WTC11 (cell line): ENCODE results near the gene C17orf78. TPM values are rescaled to one million over a fixed set of nuclear protein-coding genes. Genes with fewer than 3 reads are reported as not detected.

ENCODE experiments used
- ATAC-seq: fragments of 200-7000 bp; cut with Tn5 transposase; 2 replicates; pipeline ENCODE4 v1.10.0; 2021; ENCODE audit warnings: mild to moderate bottlenecking, moderate library complexity
- CTCF ChIA-PET: fragments of 300-600 bp; sonication (Branson Sonifier 250); formaldehyde crosslinking; loops from one replicate; lab custom pipeline; 2021; ENCODE audit warnings: antibody characterized with exemption; lab: Charles Lee
- POLR2A ChIA-PET: fragments of 350-600 bp; sonication (Branson Sonifier 250); formaldehyde crosslinking; loops from one replicate; lab custom pipeline; 2021; ENCODE audit warnings: antibody characterized with exemption; lab: Charles Lee
- DNase-seq: peaks from one replicate; pipeline ENCODE4 v3.0.0; 2021; ENCODE audit warnings: low spot score
- H3K27ac Mint-ChIP-seq: 2 replicates; pipeline ENCODE4 v1.8.0; 2021; ENCODE audit warnings: mixed read lengths
- H3K27me3 Mint-ChIP-seq: 2 replicates; pipeline ENCODE4 v1.8.0; 2021; ENCODE audit warnings: low read depth, mild to moderate bottlenecking, moderate library complexity, mixed read lengths
- H3K36me3 Mint-ChIP-seq: 2 replicates; pipeline ENCODE4 v1.8.0; 2021; ENCODE audit warnings: mixed read lengths
- H3K4me1 Mint-ChIP-seq: 2 replicates; pipeline ENCODE4 v1.8.0; 2022; ENCODE audit warnings: mixed read lengths
- H3K4me3 Mint-ChIP-seq: 2 replicates; pipeline ENCODE4 v1.8.0; 2021; ENCODE audit warnings: mild to moderate bottlenecking, moderate library complexity, mixed read lengths
- H3K9me3 Mint-ChIP-seq: 2 replicates; pipeline ENCODE4 v1.8.0; 2021; ENCODE audit warnings: mixed read lengths
- ATF1 ChIP-seq: sonication (generic); formaldehyde crosslinking; IDR thresholded peaks from 2 replicates; pipeline ENCODE4 v1.8.1; 2023; ENCODE audit warnings: mild to moderate bottlenecking, moderate library complexity, missing genetic modification reagents
- CREM ChIP-seq: sonication (generic); formaldehyde crosslinking; IDR thresholded peaks from 2 replicates; pipeline ENCODE4 v1.8.1; 2022; ENCODE audit warnings: mild to moderate bottlenecking, missing genetic modification reagents, moderate library complexity
- IRF2 ChIP-seq: sonication (generic); formaldehyde crosslinking; IDR thresholded peaks from 2 replicates; pipeline ENCODE4 v1.8.0; 2022; ENCODE audit warnings: low read depth, missing genetic modification reagents, borderline replicate concordance
- KAT7 ChIP-seq: sonication (generic); formaldehyde crosslinking; IDR thresholded peaks from 2 replicates; pipeline ENCODE4 v1.8.1; 2023; ENCODE audit warnings: missing genetic modification reagents, mild to moderate bottlenecking, borderline replicate concordance
- MXD4 ChIP-seq: fragments of 250-450 bp; sonication (Bioruptor Pico); IDR thresholded peaks from 2 replicates; pipeline ENCODE4 v1.8.0; 2021; ENCODE audit warnings: mild to moderate bottlenecking, moderate library complexity, borderline replicate concordance
- NR3C1 ChIP-seq: sonication (generic); formaldehyde crosslinking; conservative IDR thresholded peaks from 2 replicates; pipeline ENCODE4 v1.8.1; 2023; ENCODE audit warnings: low read depth, mild to moderate bottlenecking, missing genetic modification reagents
- OVOL2 ChIP-seq: fragments of 250-450 bp; sonication (Bioruptor Pico); IDR thresholded peaks from 2 replicates; pipeline ENCODE4 v1.9.0; 2021; ENCODE audit warnings: mild to moderate bottlenecking, borderline replicate concordance
- RORB ChIP-seq: fragments of 250-450 bp; sonication (Bioruptor Pico); IDR thresholded peaks from 2 replicates; pipeline ENCODE4 v1.9.0; 2021; ENCODE audit warnings: mild to moderate bottlenecking
- SMAD4 ChIP-seq: sonication (generic); formaldehyde crosslinking; IDR thresholded peaks from 2 replicates; pipeline ENCODE4 v1.8.0; 2022; ENCODE audit warnings: mild to moderate bottlenecking, missing genetic modification reagents
- SOX15 ChIP-seq: fragments of 250-450 bp; sonication (Bioruptor Pico); IDR thresholded peaks from 2 replicates; pipeline ENCODE4 v1.9.0; 2021; ENCODE audit warnings: mild to moderate bottlenecking
- SP1 ChIP-seq: sonication (generic); formaldehyde crosslinking; conservative IDR thresholded peaks from 2 replicates; pipeline ENCODE4 v1.8.1; 2022; ENCODE audit warnings: missing genetic modification reagents
- ZNF671 ChIP-seq: fragments of 250-450 bp; sonication (Bioruptor Pico); IDR thresholded peaks from 2 replicates; pipeline ENCODE4 v1.8.0; 2021; ENCODE audit warnings: mild to moderate bottlenecking
- total RNA-seq: library from RNA; stranded (reverse); gene quantifications from 3 replicates; pipeline ENCODE4 v1.2.3, GENCODE V29; 2021
- TF ChIP-seq, protein P1 (sequence below): sonication (generic); formaldehyde crosslinking; IDR thresholded peaks from 2 replicates; pipeline ENCODE4 v1.8.1; 2023; ENCODE audit warnings: mild to moderate bottlenecking, moderate library complexity, missing genetic modification reagents
- TF ChIP-seq, protein P2 (sequence below): sonication (generic); formaldehyde crosslinking; IDR thresholded peaks from 2 replicates; pipeline ENCODE4 v1.8.0; 2023; ENCODE audit warnings: mild to moderate bottlenecking, missing genetic modification reagents
- TF ChIP-seq, protein P3 (sequence below): sonication (generic); formaldehyde crosslinking; IDR thresholded peaks from 2 replicates; pipeline ENCODE4 v1.8.1; 2022; ENCODE audit warnings: missing genetic modification reagents, borderline replicate concordance
- TF ChIP-seq, protein P4 (sequence below): sonication (generic); formaldehyde crosslinking; IDR thresholded peaks from 2 replicates; pipeline ENCODE4 v1.8.1; 2022; ENCODE audit warnings: low read depth, mild to moderate bottlenecking, moderate library complexity, missing genetic modification reagents, borderline replicate concordance
- TF ChIP-seq, protein P5 (sequence below): sonication (generic); formaldehyde crosslinking; conservative IDR thresholded peaks from 2 replicates; pipeline ENCODE4 v1.8.1; 2022; ENCODE audit warnings: mild to moderate bottlenecking, missing genetic modification reagents
- TF ChIP-seq, protein P6 (sequence below): sonication (generic); formaldehyde crosslinking; IDR thresholded peaks from 2 replicates; pipeline ENCODE4 v1.8.1; 2022; ENCODE audit warnings: low read depth, missing genetic modification reagents, borderline replicate concordance
- TF ChIP-seq, protein P7 (sequence below): sonication (generic); formaldehyde crosslinking; IDR thresholded peaks from 2 replicates; pipeline ENCODE4 v1.8.0; 2022; ENCODE audit warnings: missing genetic modification reagents

C17orf78 gene
- total RNA-seq, 1 experiment from 2014 or later: not detected

DNA sequence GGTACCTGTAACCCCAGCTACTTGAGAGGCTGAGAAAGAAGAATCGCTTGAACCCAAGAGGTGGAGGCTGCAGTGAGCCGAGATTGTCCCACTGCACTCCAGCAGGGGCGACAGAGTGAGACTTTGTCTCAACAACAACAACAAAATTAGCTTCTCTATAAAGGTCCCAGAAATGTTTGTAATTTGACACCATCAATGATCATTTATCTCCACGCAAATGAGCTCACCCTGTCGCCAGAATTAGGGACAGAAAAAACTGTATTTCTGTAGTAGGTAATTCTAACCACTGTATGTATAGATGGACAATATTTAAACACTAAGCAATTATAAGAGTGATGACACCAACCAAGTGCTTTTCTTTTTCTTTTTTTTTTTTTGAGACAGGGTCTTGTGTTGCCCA, 10.7 kb downstream of the C17orf78 start:
- ChIA-PET POLR2A (interaction anchor here (0.5 kb wide), 1 partner anchor 42 kb away, joined by 5 read pairs; no protein-coding TSS in a partner anchor), CTCF (interaction anchor here (0.7 to 8.0 kb wide), 6 partner anchors 10 to 102 kb away, joined by 3 to 68 read pairs (median 4); no protein-coding TSS in a partner anchor)
- no peak for DNase-seq
- Mint-ChIP-seq H3K9me3 (no peaks in the 10 kb centered on the region), H3K4me1 (peaks cover 4% of the 10 kb centered on the region; the same call in 1 of the 2 replicates), H3K27me3 (no peaks in the 10 kb centered on the region), H3K27ac (no peak overlapping the region), H3K36me3 (no peaks in the 10 kb centered on the region), H3K4me3 (no peak overlapping the region)
- TF ChIP-seq, protein P1, sequence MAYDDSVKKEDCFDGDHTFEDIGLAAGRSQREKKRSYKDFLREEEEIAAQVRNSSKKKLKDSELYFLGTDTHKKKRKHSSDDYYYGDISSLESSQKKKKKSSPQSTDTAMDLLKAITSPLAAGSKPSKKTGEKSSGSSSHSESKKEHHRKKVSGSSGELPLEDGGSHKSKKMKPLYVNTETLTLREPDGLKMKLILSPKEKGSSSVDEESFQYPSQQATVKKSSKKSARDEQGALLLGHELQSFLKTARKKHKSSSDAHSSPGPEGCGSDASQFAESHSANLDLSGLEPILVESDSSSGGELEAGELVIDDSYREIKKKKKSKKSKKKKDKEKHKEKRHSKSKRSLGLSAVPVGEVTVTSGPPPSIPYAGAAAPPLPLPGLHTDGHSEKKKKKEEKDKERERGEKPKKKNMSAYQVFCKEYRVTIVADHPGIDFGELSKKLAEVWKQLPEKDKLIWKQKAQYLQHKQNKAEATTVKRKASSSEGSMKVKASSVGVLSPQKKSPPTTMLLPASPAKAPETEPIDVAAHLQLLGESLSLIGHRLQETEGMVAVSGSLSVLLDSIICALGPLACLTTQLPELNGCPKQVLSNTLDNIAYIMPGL: no peak
- TF ChIP-seq, protein P2, sequence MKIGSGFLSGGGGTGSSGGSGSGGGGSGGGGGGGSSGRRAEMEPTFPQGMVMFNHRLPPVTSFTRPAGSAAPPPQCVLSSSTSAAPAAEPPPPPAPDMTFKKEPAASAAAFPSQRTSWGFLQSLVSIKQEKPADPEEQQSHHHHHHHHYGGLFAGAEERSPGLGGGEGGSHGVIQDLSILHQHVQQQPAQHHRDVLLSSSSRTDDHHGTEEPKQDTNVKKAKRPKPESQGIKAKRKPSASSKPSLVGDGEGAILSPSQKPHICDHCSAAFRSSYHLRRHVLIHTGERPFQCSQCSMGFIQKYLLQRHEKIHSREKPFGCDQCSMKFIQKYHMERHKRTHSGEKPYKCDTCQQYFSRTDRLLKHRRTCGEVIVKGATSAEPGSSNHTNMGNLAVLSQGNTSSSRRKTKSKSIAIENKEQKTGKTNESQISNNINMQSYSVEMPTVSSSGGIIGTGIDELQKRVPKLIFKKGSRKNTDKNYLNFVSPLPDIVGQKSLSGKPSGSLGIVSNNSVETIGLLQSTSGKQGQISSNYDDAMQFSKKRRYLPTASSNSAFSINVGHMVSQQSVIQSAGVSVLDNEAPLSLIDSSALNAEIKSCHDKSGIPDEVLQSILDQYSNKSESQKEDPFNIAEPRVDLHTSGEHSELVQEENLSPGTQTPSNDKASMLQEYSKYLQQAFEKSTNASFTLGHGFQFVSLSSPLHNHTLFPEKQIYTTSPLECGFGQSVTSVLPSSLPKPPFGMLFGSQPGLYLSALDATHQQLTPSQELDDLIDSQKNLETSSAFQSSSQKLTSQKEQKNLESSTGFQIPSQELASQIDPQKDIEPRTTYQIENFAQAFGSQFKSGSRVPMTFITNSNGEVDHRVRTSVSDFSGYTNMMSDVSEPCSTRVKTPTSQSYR (CRISPR knock-in tag): no peak
- no peak for TF ChIP-seq CREM
- TF ChIP-seq ATF1: no peak
- TF ChIP-seq, protein P3, sequence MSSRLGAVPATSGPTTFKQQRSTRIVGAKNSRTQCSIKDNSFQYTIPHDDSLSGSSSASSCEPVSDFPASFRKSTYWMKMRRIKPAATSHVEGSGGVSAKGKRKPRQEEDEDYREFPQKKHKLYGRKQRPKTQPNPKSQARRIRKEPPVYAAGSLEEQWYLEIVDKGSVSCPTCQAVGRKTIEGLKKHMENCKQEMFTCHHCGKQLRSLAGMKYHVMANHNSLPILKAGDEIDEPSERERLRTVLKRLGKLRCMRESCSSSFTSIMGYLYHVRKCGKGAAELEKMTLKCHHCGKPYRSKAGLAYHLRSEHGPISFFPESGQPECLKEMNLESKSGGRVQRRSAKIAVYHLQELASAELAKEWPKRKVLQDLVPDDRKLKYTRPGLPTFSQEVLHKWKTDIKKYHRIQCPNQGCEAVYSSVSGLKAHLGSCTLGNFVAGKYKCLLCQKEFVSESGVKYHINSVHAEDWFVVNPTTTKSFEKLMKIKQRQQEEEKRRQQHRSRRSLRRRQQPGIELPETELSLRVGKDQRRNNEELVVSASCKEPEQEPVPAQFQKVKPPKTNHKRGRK: no peak
- TF ChIP-seq KAT7: no peak
- TF ChIP-seq OVOL2: no peak
- TF ChIP-seq, protein P4, sequence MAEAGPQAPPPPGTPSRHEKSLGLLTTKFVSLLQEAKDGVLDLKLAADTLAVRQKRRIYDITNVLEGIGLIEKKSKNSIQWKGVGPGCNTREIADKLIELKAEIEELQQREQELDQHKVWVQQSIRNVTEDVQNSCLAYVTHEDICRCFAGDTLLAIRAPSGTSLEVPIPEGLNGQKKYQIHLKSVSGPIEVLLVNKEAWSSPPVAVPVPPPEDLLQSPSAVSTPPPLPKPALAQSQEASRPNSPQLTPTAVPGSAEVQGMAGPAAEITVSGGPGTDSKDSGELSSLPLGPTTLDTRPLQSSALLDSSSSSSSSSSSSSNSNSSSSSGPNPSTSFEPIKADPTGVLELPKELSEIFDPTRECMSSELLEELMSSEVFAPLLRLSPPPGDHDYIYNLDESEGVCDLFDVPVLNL (CRISPR knock-in tag): no peak
- no peak for TF ChIP-seq RORB (CRISPR knock-in tag)
- TF ChIP-seq IRF2: no peak
- TF ChIP-seq, protein P5, sequence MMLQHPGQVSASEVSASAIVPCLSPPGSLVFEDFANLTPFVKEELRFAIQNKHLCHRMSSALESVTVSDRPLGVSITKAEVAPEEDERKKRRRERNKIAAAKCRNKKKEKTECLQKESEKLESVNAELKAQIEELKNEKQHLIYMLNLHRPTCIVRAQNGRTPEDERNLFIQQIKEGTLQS: no peak
- TF ChIP-seq, protein P6, sequence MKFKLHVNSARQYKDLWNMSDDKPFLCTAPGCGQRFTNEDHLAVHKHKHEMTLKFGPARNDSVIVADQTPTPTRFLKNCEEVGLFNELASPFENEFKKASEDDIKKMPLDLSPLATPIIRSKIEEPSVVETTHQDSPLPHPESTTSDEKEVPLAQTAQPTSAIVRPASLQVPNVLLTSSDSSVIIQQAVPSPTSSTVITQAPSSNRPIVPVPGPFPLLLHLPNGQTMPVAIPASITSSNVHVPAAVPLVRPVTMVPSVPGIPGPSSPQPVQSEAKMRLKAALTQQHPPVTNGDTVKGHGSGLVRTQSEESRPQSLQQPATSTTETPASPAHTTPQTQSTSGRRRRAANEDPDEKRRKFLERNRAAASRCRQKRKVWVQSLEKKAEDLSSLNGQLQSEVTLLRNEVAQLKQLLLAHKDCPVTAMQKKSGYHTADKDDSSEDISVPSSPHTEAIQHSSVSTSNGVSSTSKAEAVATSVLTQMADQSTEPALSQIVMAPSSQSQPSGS (CRISPR knock-in tag): no peak
- TF ChIP-seq SOX15 (CRISPR knock-in tag): no peak
- TF ChIP-seq NR3C1 (CRISPR knock-in tag): no peak
- TF ChIP-seq MXD4 (CRISPR knock-in tag): no peak
- no peak for TF ChIP-seq ZNF671 (CRISPR knock-in tag)
- TF ChIP-seq, protein P7, sequence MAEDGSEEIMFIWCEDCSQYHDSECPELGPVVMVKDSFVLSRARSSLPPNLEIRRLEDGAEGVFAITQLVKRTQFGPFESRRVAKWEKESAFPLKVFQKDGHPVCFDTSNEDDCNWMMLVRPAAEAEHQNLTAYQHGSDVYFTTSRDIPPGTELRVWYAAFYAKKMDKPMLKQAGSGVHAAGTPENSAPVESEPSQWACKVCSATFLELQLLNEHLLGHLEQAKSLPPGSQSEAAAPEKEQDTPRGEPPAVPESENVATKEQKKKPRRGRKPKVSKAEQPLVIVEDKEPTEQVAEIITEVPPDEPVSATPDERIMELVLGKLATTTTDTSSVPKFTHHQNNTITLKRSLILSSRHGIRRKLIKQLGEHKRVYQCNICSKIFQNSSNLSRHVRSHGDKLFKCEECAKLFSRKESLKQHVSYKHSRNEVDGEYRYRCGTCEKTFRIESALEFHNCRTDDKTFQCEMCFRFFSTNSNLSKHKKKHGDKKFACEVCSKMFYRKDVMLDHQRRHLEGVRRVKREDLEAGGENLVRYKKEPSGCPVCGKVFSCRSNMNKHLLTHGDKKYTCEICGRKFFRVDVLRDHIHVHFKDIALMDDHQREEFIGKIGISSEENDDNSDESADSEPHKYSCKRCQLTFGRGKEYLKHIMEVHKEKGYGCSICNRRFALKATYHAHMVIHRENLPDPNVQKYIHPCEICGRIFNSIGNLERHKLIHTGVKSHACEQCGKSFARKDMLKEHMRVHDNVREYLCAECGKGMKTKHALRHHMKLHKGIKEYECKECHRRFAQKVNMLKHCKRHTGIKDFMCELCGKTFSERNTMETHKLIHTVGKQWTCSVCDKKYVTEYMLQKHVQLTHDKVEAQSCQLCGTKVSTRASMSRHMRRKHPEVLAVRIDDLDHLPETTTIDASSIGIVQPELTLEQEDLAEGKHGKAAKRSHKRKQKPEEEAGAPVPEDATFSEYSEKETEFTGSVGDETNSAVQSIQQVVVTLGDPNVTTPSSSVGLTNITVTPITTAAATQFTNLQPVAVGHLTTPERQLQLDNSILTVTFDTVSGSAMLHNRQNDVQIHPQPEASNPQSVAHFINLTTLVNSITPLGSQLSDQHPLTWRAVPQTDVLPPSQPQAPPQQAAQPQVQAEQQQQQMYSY (CRISPR knock-in tag): no peak
- TF ChIP-seq SP1 (CRISPR knock-in tag): no peak
- no peak for TF ChIP-seq SMAD4
- ATAC-seq: no peak; the same call in 1 of the 2 replicates
